GM12865 (cell line): Measurements from ENCODE around the gene FGA.

Source experiments
- DNase-seq: peaks from one replicate; pipeline ENCODE4 v3.0.0; 2010; ENCODE audit warnings: low read depth
- H3K4me3 ChIP-seq: 2 replicates; pipeline ENCODE4 v1.5.1; 2011; ENCODE audit warnings: mild to moderate bottlenecking, low read depth, low read length, control low read depth
- TF ChIP-seq, protein P1 (sequence below): IDR thresholded peaks from 2 replicates; pipeline ENCODE4 v1.5.1; 2011; ENCODE audit warnings: low read length, control low read depth, low read depth, inconsistent platforms; ENCODE audit not compliant: insufficient read depth; ENCODE audit errors: missing control alignments

The FGA gene

DNA sequence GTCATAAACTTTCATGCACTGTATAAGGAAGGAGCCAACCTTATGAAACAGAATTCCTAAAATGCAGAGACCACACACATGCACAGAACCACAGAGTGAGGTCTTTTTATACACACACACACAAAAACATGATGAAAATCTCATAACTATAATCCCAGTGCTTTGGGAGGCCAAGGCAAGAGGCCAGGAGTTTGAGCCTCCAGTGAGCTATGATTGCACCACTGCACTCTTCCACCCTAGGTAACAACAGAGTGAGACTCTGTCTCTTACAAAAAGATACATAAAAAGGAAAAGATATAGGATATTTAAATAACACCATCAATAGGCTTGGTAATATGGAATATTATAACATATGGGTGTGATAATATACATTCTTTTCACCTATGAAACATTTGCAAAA, 10.6 kb downstream of the FGA start:
- no peak for DNase-seq
- TF ChIP-seq, protein P1, sequence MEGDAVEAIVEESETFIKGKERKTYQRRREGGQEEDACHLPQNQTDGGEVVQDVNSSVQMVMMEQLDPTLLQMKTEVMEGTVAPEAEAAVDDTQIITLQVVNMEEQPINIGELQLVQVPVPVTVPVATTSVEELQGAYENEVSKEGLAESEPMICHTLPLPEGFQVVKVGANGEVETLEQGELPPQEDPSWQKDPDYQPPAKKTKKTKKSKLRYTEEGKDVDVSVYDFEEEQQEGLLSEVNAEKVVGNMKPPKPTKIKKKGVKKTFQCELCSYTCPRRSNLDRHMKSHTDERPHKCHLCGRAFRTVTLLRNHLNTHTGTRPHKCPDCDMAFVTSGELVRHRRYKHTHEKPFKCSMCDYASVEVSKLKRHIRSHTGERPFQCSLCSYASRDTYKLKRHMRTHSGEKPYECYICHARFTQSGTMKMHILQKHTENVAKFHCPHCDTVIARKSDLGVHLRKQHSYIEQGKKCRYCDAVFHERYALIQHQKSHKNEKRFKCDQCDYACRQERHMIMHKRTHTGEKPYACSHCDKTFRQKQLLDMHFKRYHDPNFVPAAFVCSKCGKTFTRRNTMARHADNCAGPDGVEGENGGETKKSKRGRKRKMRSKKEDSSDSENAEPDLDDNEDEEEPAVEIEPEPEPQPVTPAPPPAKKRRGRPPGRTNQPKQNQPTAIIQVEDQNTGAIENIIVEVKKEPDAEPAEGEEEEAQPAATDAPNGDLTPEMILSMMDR: no peak
- no peak overlapping the region for H3K4me3 ChIP-seq

DNA sequence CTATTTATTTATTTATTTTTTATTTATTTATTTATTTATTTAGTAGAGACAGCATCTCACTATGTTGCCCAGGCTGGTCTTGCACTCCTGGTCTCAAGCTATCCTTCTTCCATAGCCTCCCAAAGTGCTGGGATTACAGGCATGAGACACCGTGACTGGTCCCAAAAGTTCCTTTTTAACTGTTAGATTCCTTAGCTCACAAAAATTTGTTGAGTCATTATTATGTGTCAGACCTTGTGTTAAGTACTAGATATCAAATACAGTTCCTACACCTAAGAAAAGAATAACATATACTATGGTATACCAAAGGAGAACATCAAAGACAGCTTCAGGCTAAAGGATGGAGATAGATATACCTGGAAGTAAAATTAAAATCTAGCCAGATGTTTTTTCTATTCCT, 11.6 kb downstream of the FGA start:
- TF ChIP-seq, protein P1: no peak
- DNase-seq: no peak
- no peak overlapping the region for H3K4me3 ChIP-seq

DNA sequence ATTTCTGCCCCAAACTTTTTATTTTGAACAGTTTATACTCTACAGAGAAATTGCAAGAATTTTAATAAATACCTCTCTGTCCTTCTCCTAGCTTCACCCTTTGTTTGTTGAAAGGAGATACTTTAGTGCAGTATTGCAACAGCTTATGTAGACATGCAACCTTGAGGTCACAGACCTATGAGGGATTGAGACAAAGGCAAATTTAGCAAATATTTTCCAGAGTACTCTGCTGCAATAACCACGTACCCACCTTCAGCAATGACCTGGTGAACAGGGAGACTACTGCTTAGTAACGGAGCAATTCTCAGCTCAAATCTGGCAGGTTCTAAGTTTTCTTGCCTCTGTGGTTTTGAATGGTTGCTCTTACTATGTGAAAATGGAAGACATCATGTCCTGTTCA, 13.2 kb downstream of the FGA start:
- TF ChIP-seq, protein P1: no peak
- H3K4me3 ChIP-seq: no peak overlapping the region
- no peak for DNase-seq

DNA sequence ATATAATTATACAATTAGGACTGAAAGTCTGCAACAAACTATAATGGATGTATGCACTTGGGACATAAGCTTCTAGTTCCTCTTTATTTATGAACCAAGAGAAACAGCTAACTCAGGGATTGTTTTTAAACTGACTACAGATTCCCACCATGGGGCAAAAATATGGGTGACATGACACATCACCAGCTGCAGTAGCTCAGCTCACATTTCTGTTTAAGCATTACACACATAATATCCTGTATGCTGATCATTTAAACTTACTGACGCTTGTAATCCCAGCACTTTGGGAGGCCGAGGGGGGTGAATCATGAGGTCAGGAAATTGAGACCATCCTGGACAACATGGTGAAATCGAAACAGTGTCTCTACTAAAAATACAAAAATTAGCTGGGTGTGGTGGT, 16.2 kb downstream of the FGA start:
- no peak overlapping the region for H3K4me3 ChIP-seq
- DNase-seq: no peak
- TF ChIP-seq, protein P1: no peak

DNA sequence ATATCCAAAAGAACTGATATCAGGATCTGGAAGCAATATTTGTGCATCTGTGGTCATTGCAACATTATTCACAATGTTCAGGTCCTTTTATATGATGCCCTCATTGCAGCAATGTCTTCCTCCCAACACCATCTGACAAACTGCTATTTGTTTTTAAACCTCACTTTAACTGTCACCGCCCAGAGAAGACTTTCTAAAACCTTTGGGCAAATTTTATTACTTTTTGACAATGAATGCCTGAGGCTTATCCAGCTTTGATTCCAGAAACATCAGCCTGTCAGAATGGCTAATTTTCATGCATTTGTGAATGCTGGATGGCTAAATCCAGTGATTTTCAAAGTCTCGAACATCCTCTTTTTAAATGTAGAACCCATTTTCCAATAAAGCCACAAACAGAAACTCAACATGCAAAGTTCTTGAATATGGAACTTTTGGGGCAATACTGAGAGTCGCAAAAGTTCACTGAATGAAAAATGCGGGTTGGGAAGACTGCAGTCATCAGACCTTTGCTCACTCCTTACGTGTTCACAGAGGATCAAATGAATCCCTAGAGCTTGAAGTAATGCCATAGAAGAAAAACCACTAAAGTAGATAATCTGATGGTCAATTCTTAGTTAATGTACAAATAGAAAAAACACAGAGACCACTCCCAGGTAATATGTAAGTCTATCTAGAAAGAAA, 17.2 kb downstream of the FGA start:
- H3K4me3 ChIP-seq: no peak overlapping the region
- TF ChIP-seq, protein P1: no peak
- no peak for DNase-seq

DNA sequence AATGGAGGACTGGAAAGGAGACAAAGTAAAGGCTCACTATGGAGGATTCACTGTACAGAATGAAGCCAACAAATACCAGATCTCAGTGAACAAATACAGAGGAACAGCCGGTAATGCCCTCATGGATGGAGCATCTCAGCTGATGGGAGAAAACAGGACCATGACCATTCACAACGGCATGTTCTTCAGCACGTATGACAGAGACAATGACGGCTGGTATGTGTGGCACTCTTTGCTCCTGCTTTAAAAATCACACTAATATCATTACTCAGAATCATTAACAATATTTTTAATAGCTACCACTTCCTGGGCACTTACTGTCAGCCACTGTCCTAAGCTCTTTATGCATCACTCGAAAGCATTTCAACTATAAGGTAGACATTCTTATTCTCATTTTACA, 21.0 kb downstream of the FGA start:
- TF ChIP-seq, protein P1: no peak
- no peak overlapping the region for H3K4me3 ChIP-seq
- DNase-seq: no peak

DNA sequence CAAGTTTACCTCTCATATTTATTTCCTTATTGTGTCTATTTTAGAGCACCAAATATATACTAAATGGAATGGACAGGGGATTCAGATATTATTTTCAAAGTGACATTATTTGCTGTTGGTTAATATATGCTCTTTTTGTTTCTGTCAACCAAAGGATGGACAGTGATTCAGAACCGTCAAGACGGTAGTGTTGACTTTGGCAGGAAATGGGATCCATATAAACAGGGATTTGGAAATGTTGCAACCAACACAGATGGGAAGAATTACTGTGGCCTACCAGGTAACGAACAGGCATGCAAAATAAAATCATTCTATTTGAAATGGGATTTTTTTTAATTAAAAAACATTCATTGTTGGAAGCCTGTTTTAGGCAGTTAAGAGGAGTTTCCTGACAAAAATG, 21.5 kb downstream of the FGA start:
- TF ChIP-seq, protein P1: no peak
- DNase-seq: no peak
- H3K4me3 ChIP-seq: no peak overlapping the region
